CD4-positive, alpha-beta memory T cell (primary cell): ENCODE results near the gene BCR. TPM values are rescaled to one million over a fixed set of nuclear protein-coding genes. Genes with fewer than 3 reads are reported as not detected.

ENCODE experiments used
- CTCF ChIA-PET: fragments of 350-600 bp; sonication (Branson Sonifier 250); formaldehyde crosslinking; loops from one replicate; lab custom pipeline; 2021; ENCODE audit warnings: inconsistent platforms; ENCODE audit not compliant: partially characterized antibody; lab: Charles Lee
- POLR2A ChIA-PET: fragments of 350-600 bp; sonication (Branson Sonifier 250); formaldehyde crosslinking; loops from one replicate; lab custom pipeline; 2021; ENCODE audit not compliant: partially characterized antibody; lab: Charles Lee
- DNase-seq, 5 donors: peaks; one replicate each; pipeline versions ENCODE4 v3.0.0 to v3.0.0-alpha.2; 2020 to 2022; ENCODE audit warnings: mixed read lengths in 1 of 5
- H3K27ac ChIP-seq: one replicate; pipeline ENCODE4 v1.7.0; 2013; ENCODE audit warnings: low read depth, low read length
- H3K27me3 ChIP-seq: 2 replicates; pipeline ENCODE4 v1.7.0; 2013; ENCODE audit warnings: mild to moderate bottlenecking, low read length, moderate library complexity; ENCODE audit not compliant: insufficient read depth
- H3K36me3 ChIP-seq: 2 replicates; pipeline ENCODE4 v1.7.0; 2013; ENCODE audit warnings: mild to moderate bottlenecking, low read length, moderate library complexity; ENCODE audit not compliant: insufficient read depth
- H3K4me1 ChIP-seq: 2 replicates; pipeline ENCODE4 v1.7.0; 2013; ENCODE audit warnings: mild to moderate bottlenecking, low read length, moderate library complexity; ENCODE audit not compliant: insufficient read depth
- H3K4me3 ChIP-seq, 2 donors: one replicate each; pipeline ENCODE4 v1.7.0; 2013; ENCODE audit warnings: low read length in 2 of 2, mild to moderate bottlenecking in 1 of 2
- H3K9me3 ChIP-seq, 2 donors: one replicate each; pipeline ENCODE4 v1.7.0; 2013; ENCODE audit warnings: low read length in 2 of 2, control low read depth in 1 of 2; ENCODE audit not compliant: control insufficient read depth in 1 of 2
- H3K27ac Mint-ChIP-seq, 7 donors: one replicate each; pipeline ENCODE4 v1.8.0; 2020 to 2021; ENCODE audit warnings: mixed read lengths in 7 of 7, mild to moderate bottlenecking in 6 of 7, inconsistent platforms in 3 of 7, moderate library complexity in 3 of 7
- H3K27me3 Mint-ChIP-seq, 2 donors: one replicate each; pipeline ENCODE4 v1.8.0; 2020 to 2021; ENCODE audit warnings: mixed read lengths in 2 of 2
- H3K36me3 Mint-ChIP-seq, 2 donors: one replicate each; pipeline ENCODE4 v1.8.0; 2020 to 2021; ENCODE audit warnings: mixed read lengths in 2 of 2, inconsistent platforms in 1 of 2, mild to moderate bottlenecking in 1 of 2
- H3K4me1 Mint-ChIP-seq, 4 donors: one replicate each; pipeline ENCODE4 v1.8.0; 2020 to 2021; ENCODE audit warnings: mixed read lengths in 4 of 4, mild to moderate bottlenecking in 1 of 4
- H3K4me3 Mint-ChIP-seq, 8 donors: one replicate each; pipeline ENCODE4 v1.8.0; 2020 to 2021; ENCODE audit warnings: mixed read lengths in 8 of 8, mild to moderate bottlenecking in 7 of 8, moderate library complexity in 6 of 8, inconsistent platforms in 3 of 8
- H3K9me3 Mint-ChIP-seq, 8 donors: one replicate each; pipeline ENCODE4 v1.8.0; 2020 to 2021; ENCODE audit warnings: mixed read lengths in 8 of 8, mild to moderate bottlenecking in 5 of 8, inconsistent platforms in 3 of 8, moderate library complexity in 1 of 8
- intact Hi-C: fragments of 100-400 bp; cut with micrococcal nuclease; formaldehyde crosslinking; loops from one replicate; pipeline ENCODE4 v1.15.1; 2023
- polyA plus RNA-seq, 2 donors: library from polyadenylated mRNA; unstranded; fragments of 300-500 nt; fragmentation: Illumina TruSeq; gene quantifications; one replicate each; pipeline ENCODE4 v1.2.3, GENCODE V29; 2021
- total RNA-seq, 2 experiments: library from RNA; stranded (reverse); gene quantifications; one replicate each; pipeline ENCODE4 v1.2.3, GENCODE V29; 2021

Gene BCR
- total and polyA plus RNA-seq, 4 experiments from 2014 or later: 3.3 to 75.6 (median 51.2) TPM

DNA sequence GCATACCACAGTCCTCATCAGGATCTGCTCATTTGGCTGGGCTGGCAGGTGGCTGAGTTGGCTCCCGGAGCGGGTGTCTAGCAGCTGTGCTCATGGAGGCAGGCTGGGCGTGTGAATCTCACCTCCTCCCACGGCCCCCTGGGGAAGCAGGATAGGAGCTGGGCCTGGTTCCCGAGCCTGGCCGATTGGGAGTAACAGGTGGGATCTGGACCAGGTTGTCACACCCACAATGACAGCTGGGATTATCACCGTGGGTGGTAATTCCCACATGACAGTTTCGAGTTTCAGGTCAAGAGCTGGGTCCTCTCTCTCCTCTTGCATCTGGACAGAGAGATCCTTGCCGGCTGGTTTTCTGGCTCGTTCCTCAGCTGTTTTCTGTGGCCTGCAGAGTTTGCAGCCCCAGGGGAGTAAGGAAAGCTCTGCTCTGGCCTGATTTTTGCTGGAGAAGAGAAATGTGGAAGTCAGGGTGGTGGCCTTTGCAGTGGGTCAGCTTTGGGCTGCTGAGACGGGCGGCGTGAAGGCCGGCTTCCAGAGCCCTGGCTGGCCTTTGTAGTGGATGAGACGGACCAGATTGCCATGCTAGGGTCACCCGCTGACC, 57.0 kb downstream of the BCR start:
- Mint-ChIP-seq H3K9me3 (peaks cover 0 to 3% (median 0%) of the 10 kb centered on the region in 8 donors), H3K27ac (peak overlapping the region; percentile 71 to 90 (median 87)), H3K4me1 (peaks cover 43 to 92% (median 64%) of the 10 kb centered on the region in 4 donors), H3K36me3 (peaks cover 5 to 11% of the 10 kb centered on the region in 2 donors), H3K4me3 (peak overlapping the region in 6 of 8 donors; percentile 22 to 70 (median 46)), H3K27me3 (no peaks in the 10 kb centered on the region)
- Histone ChIP-seq H3K36me3 (no peaks in the 10 kb centered on the region), H3K9me3 (no peaks in the 10 kb centered on the region), H3K4me3 (peak overlapping the region in 1 of 2 donors; percentile 8), H3K27me3 (no peaks in the 10 kb centered on the region), H3K4me1 (peaks cover 59% of the 10 kb centered on the region), H3K27ac (no peak overlapping the region)
- ChIA-PET CTCF (interaction anchor here (0.8 to 0.9 kb wide), 2 partner anchors 11 to 53 kb away, joined by 3 read pairs; no protein-coding TSS in a partner anchor), POLR2A (interaction anchor here (0.5 to 3.1 kb wide), 3 partner anchors 11 to 56 kb away, joined by 4 to 11 read pairs (median 4); no protein-coding TSS in a partner anchor)
- intact Hi-C loops: no loop called here
- no peak for DNase-seq

DNA sequence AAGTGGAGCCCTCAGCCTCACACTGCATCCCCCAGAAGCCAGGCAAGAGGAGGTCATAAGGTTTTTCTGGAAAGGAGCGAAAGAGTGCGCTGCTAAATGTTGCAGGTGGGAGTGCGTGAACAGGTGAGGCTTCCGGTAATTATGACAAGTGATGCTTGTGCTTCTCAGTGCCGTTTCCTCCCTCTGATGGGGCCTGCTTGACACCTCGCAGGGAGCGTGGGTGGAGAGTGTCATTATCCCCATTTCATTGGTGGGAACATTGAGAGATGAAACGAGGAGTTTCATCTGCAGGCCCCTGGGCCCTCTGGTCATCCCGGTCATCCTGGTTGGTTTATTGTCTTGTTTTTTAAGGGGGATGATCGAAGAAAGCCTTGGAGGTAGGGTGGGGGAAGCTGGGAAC, 57.5 kb downstream of the BCR start:
- no peaks in the 10 kb centered on the region for H3K9me3 ChIP-seq
- Mint-ChIP-seq H3K27ac (peak overlapping the region; percentile 71 to 90 (median 87)), H3K4me3 (peak overlapping the region in 6 of 8 donors; percentile 22 to 70 (median 46)), H3K4me1 (peaks cover 47 to 92% (median 67%) of the 10 kb centered on the region in 4 donors), H3K9me3 (peaks cover 0 to 3% (median 0%) of the 10 kb centered on the region in 8 donors), H3K36me3 (peaks cover 5 to 11% of the 10 kb centered on the region in 2 donors), H3K27me3 (no peaks in the 10 kb centered on the region)
- no peaks in the 10 kb centered on the region for H3K36me3 ChIP-seq
- POLR2A ChIA-PET: interaction anchor here (0.5 to 3.1 kb wide), 4 partner anchors 11 to 57 kb away, joined by 3 to 11 read pairs (median 5); no protein-coding TSS in a partner anchor
- H3K4me3 ChIP-seq: peak overlapping the region in 1 of 2 donors; percentile 8
- peak overlapping the region; percentile 22 for H3K27ac ChIP-seq
- peaks cover 61% of the 10 kb centered on the region for H3K4me1 ChIP-seq
- intact Hi-C loops: no loop called here
- CTCF ChIA-PET: interaction anchor here (0.8 to 2.2 kb wide), 3 partner anchors 11 to 60 kb away, joined by 3 to 8 read pairs (median 6); no protein-coding TSS in a partner anchor
- no peaks in the 10 kb centered on the region for H3K27me3 ChIP-seq
- peak in 4 of 5 donors; percentile 26 to 32 (median 27) for DNase-seq

DNA sequence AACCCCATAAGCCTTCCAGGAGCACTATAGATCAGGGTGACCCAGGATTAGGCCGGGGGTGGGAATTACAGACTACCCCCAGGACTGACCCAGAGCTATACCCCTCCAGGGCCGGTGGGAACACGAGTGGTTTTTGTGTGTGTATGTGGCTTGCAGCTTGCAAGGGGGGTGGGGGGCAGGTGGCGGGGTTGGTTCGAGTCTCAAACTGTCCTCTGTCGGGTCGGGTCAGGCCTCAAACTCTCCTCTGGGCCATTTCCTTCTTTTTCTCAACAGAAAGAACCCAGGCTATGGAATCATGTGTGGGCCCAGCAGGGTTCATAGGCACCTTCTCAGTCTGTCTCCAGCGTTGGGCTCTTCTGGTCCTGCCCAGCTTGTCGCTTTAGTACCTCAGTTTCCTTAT, 58.4 kb downstream of the BCR start:
- no peak overlapping the region for H3K27ac ChIP-seq
- DNase-seq: no peak
- peaks cover 69% of the 10 kb centered on the region for H3K4me1 ChIP-seq
- H3K36me3 ChIP-seq: no peaks in the 10 kb centered on the region
- Mint-ChIP-seq H3K27ac (peak overlapping the region; percentile 70 to 90 (median 78)), H3K4me1 (peaks cover 49 to 94% (median 71%) of the 10 kb centered on the region in 4 donors), H3K9me3 (peaks cover 0 to 3% (median 0%) of the 10 kb centered on the region in 8 donors), H3K27me3 (no peaks in the 10 kb centered on the region), H3K4me3 (peak overlapping the region in 4 of 8 donors; percentile 12 to 42 (median 26)), H3K36me3 (peaks cover 5 to 11% of the 10 kb centered on the region in 2 donors)
- no peaks in the 10 kb centered on the region for H3K27me3 ChIP-seq
- intact Hi-C loops: no loop called here
- H3K4me3 ChIP-seq: no peak overlapping the region
- H3K9me3 ChIP-seq: no peaks in the 10 kb centered on the region
- CTCF ChIA-PET: interaction anchor here (1.6 to 2.2 kb wide), 2 partner anchors 43 to 60 kb away, joined by 6 to 8 read pairs; no protein-coding TSS in a partner anchor
- POLR2A ChIA-PET: interaction anchor here (0.9 to 3.1 kb wide), 4 partner anchors 12 to 58 kb away, joined by 3 to 11 read pairs (median 5); no protein-coding TSS in a partner anchor

DNA sequence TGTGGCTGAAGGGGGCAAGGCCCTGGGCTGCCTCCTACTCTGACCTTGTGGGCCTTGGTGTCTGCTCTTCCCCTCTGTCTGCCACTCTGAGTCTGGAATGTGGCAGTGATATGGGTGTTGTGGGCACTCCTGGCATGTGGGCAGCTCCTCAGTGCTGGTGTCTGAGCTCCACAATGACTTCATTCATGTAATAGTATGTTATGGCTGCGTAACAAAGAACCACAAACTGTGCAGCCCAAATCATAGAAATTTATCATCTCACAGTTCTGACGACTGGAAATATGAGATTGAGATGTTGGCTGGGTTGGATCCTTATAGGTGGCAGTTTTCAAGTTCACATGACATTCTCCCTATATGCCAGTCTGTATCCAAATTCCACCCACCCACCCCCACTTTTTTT, 59.1 kb downstream of the BCR start:
- Histone ChIP-seq H3K27ac (no peak overlapping the region), H3K4me3 (no peak overlapping the region), H3K9me3 (no peaks in the 10 kb centered on the region), H3K36me3 (no peaks in the 10 kb centered on the region), H3K27me3 (no peaks in the 10 kb centered on the region), H3K4me1 (peaks cover 69% of the 10 kb centered on the region)
- Mint-ChIP-seq H3K27ac (peak overlapping the region in 5 of 7 donors; percentile 42 to 77 (median 71)), H3K27me3 (no peaks in the 10 kb centered on the region), H3K4me3 (peak overlapping the region in 1 of 8 donors; percentile 24), H3K4me1 (peaks cover 51 to 94% (median 72%) of the 10 kb centered on the region in 4 donors), H3K9me3 (peaks cover 0 to 3% (median 0%) of the 10 kb centered on the region in 8 donors), H3K36me3 (peaks cover 4 to 7% of the 10 kb centered on the region in 2 donors)
- POLR2A ChIA-PET: interaction anchor here (1.9 to 3.1 kb wide), 2 partner anchors 13 to 57 kb away, joined by 6 to 11 read pairs; no protein-coding TSS in a partner anchor
- no peak for DNase-seq
- CTCF ChIA-PET: interaction anchor here (1.0 to 2.2 kb wide), 3 partner anchors 13 to 61 kb away, joined by 4 to 8 read pairs (median 6); no protein-coding TSS in a partner anchor
- intact Hi-C loops: no loop called here

DNA sequence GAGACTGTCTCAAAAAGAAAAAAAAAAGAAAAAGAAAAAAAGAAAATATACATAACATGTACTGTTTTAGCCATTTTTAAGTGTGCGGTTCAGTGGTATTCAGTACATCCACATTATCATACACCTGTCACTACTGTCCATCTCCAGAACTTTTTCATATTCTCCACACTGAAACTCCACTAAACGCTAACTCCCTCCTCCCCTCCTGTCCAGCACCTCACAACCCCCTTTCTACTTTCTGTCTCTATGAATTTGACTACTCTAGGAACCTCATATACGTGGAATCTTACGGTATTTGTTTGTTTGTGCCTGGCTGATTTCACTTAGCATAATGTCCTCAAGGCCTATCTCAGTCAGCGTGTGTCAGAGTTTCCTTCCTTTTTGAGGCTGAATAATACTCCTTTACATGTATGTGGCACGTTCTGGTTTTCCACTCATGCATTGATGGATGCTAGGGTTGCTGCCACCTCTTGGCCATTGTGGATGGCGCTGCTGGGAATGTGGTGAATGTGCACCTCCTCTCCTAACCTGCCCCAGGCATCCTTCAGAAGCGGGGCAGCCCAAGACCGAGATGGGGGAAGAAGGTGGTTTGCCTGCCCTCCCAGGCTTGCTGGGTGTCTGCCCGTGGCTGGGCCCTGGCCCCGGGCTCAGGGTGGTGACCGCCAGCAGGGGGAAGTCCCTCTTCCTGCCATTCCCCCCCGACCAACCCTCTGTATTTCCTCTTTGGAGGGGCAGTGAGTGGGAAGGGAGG, 60.5 kb downstream of the BCR start:
- H3K4me1 ChIP-seq: peaks cover 75% of the 10 kb centered on the region
- peak in 2 of 5 donors; percentile 25 to 66 for DNase-seq
- ChIA-PET CTCF (no interaction called here), POLR2A (interaction anchor here (3.1 kb wide), 1 partner anchor 14 kb away, joined by 31 read pairs; no protein-coding TSS in a partner anchor)
- no peaks in the 10 kb centered on the region for H3K9me3 Mint-ChIP-seq
- no peaks in the 10 kb centered on the region for H3K27me3 ChIP-seq
- H3K27ac ChIP-seq: peak overlapping the region; percentile 73
- no peaks in the 10 kb centered on the region for H3K27me3 Mint-ChIP-seq
- no peak overlapping the region for H3K4me3 ChIP-seq
- peaks cover 48 to 94% (median 74%) of the 10 kb centered on the region in 4 donors for H3K4me1 Mint-ChIP-seq
- intact Hi-C loops: loop anchor here (1.0 to 5.0 kb wide), 2 partner anchors 41 to 62 kb away; no protein-coding TSS in a partner anchor
- no peaks in the 10 kb centered on the region for H3K36me3 ChIP-seq
- H3K4me3 Mint-ChIP-seq: peak overlapping the region in 6 of 8 donors; percentile 13 to 69 (median 36)
- peak overlapping the region; percentile 84 to 99 (median 92) for H3K27ac Mint-ChIP-seq
- no peaks in the 10 kb centered on the region for H3K36me3 Mint-ChIP-seq
- H3K9me3 ChIP-seq: no peaks in the 10 kb centered on the region

- H3K9me3 ChIP-seq: no peaks in the 10 kb centered on the region
- no peak overlapping the region for H3K4me3 ChIP-seq
- Mint-ChIP-seq H3K9me3 (no peaks in the 10 kb centered on the region), H3K4me1 (peaks cover 44 to 94% (median 74%) of the 10 kb centered on the region in 4 donors), H3K36me3 (no peaks in the 10 kb centered on the region), H3K27me3 (no peaks in the 10 kb centered on the region), H3K4me3 (peak overlapping the region in 7 of 8 donors; percentile 34 to 85 (median 75)), H3K27ac (peak overlapping the region; percentile 84 to 99 (median 97))
- no peak for DNase-seq
- intact Hi-C loops: loop anchor here (1.0 to 5.0 kb wide), 3 partner anchors 25 to 63 kb away; no protein-coding TSS in a partner anchor
- peaks cover 67% of the 10 kb centered on the region for H3K4me1 ChIP-seq
- no peaks in the 10 kb centered on the region for H3K27me3 ChIP-seq
- CTCF ChIA-PET: interaction anchor here (0.9 to 2.1 kb wide), 4 partner anchors 19 to 66 kb away, joined by 3 to 11 read pairs (median 3); no protein-coding TSS in a partner anchor
- POLR2A ChIA-PET: interaction anchor here (0.7 to 3.1 kb wide), 7 partner anchors 13 to 100 kb away, joined by 3 to 31 read pairs (median 11); partner anchors contain the start of gene RSPH14
- peak overlapping the region; percentile 73 for H3K27ac ChIP-seq
- no peaks in the 10 kb centered on the region for H3K36me3 ChIP-seq
Observed at GRCh38 chr22:23241562-23242472, 61.5 kb downstream of the BCR start.
